Brain microvascular endothelial cell (primary cell): ENCODE results near the gene TDRD1.
"Not testable (repeated sequence)": the region's sequence is repeated elsewhere in the genome, so short reads cannot be mapped to it uniquely, and the experiment has no call there.

Source experiments
- DNase-seq: peaks from one replicate; pipeline ENCODE4 v3.0.0-alpha.2; 2020
- H3K27ac ChIP-seq: fragments of 250-450 bp; sonication (Bioruptor Pico); 2 replicates; pipeline ENCODE4 v1.5.1; 2020; ENCODE audit warnings: mild to moderate bottlenecking, moderate library complexity
- H3K27me3 ChIP-seq: fragments of 250-450 bp; sonication (Bioruptor Pico); replicated peaks from 2 replicates; pipeline ENCODE4 v1.5.1; 2020; ENCODE audit warnings: mild to moderate bottlenecking
- H3K36me3 ChIP-seq: fragments of 250-450 bp; sonication (Bioruptor Pico); replicated peaks from 2 replicates; pipeline ENCODE4 v1.5.1; 2020; ENCODE audit warnings: mild to moderate bottlenecking
- H3K4me3 ChIP-seq: 2 replicates; pipeline ENCODE4 v1.5.1; 2011; ENCODE audit warnings: low read depth, mild to moderate bottlenecking, control low read depth, low read length, moderate library complexity
- in situ Hi-C: cut with HindIII; loops from 2 replicates; pipeline ENCODE4 v1.10.0; 2017; ENCODE audit warnings: low sequenced_read_pairs, low pct_ligation_motif_present
- TF ChIP-seq, protein P1 (sequence below): IDR thresholded peaks from 2 replicates; pipeline ENCODE4 v1.5.1; 2011; ENCODE audit warnings: low read depth, mild to moderate bottlenecking, moderate library complexity, low read length, control low read depth, inconsistent platforms; ENCODE audit errors: missing control alignments

TDRD1 gene

GRCh38 chr10:114142018-114142417 is 37.1 kb upstream of the TDRD1 start:
- no peak for DNase-seq
- in situ Hi-C loops: no loop called here

GRCh38 chr10:114143160-114143559 is 36.0 kb upstream of the TDRD1 start:
- DNase-seq: no peak
- H3K36me3 ChIP-seq: peaks cover 9% of the 10 kb centered on the region

More at GRCh38 chr10:114142018-114142417, 37.1 kb upstream of the TDRD1 start:
- Histone ChIP-seq H3K27me3 (no peaks in the 10 kb centered on the region), H3K36me3 (peaks cover 9% of the 10 kb centered on the region), H3K27ac (no peak overlapping the region), H3K4me3 (no peak overlapping the region)
- TF ChIP-seq, protein P1, sequence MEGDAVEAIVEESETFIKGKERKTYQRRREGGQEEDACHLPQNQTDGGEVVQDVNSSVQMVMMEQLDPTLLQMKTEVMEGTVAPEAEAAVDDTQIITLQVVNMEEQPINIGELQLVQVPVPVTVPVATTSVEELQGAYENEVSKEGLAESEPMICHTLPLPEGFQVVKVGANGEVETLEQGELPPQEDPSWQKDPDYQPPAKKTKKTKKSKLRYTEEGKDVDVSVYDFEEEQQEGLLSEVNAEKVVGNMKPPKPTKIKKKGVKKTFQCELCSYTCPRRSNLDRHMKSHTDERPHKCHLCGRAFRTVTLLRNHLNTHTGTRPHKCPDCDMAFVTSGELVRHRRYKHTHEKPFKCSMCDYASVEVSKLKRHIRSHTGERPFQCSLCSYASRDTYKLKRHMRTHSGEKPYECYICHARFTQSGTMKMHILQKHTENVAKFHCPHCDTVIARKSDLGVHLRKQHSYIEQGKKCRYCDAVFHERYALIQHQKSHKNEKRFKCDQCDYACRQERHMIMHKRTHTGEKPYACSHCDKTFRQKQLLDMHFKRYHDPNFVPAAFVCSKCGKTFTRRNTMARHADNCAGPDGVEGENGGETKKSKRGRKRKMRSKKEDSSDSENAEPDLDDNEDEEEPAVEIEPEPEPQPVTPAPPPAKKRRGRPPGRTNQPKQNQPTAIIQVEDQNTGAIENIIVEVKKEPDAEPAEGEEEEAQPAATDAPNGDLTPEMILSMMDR: no peak

GRCh38 chr10:114149476-114149875 is 29.7 kb upstream of the TDRD1 start:
- DNase-seq, H3K27ac ChIP-seq, in situ Hi-C loops, H3K27me3 ChIP-seq, H3K36me3 ChIP-seq, H3K4me3 ChIP-seq: not testable (repeated sequence)

More at GRCh38 chr10:114143160-114143559, 36.0 kb upstream of the TDRD1 start:
- Histone ChIP-seq H3K4me3 (no peak overlapping the region), H3K27me3 (no peaks in the 10 kb centered on the region), H3K27ac (no peak overlapping the region)
- in situ Hi-C loops: no loop called here
- TF ChIP-seq, protein P1: no peak

DNA sequence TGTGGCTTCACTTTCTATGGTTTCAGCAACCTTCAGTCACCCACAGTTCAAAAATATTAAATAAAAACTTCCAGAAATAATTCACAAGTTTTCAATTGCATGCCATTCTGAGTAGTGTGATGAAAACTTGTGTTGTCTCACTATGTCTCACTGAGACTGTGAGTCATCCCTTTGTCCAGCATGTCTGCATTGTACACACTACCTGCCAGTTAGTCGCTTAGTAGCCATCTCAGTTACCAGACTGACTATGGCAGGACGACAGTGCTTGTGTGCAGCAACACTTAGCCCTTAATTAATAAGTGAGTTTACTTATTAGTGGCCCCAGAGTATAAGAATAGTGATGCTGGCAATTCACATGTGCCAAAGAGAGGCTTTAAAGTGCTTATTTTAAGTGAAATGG is 27.7 kb upstream of the TDRD1 start:
- H3K36me3 ChIP-seq: peaks cover 6% of the 10 kb centered on the region
- TF ChIP-seq, protein P1: no peak
- H3K27me3 ChIP-seq: no peaks in the 10 kb centered on the region
- peak; percentile 92 for DNase-seq
- peak overlapping the region; percentile 20 for H3K27ac ChIP-seq
- in situ Hi-C loops: no loop called here
- H3K4me3 ChIP-seq: no peak overlapping the region

GRCh38 chr10:114151892-114152291 is 27.3 kb upstream of the TDRD1 start:
- Histone ChIP-seq H3K27ac (peak overlapping the region; percentile 20), H3K36me3 (peaks cover 7% of the 10 kb centered on the region), H3K4me3 (no peak overlapping the region), H3K27me3 (no peaks in the 10 kb centered on the region)
- TF ChIP-seq, protein P1: no peak
- DNase-seq: no peak
- in situ Hi-C loops: no loop called here

- TF ChIP-seq, protein P1: no peak
- Histone ChIP-seq H3K27ac (no peak overlapping the region), H3K27me3 (no peaks in the 10 kb centered on the region), H3K4me3 (no peak overlapping the region), H3K36me3 (peaks cover 2% of the 10 kb centered on the region)
- in situ Hi-C loops: no loop called here
- no peak for DNase-seq
Observed at GRCh38 chr10:114157912-114158311, 21.2 kb upstream of the TDRD1 start.
